Measurements from ENCODE around the gene ADRA1B.

The ADRA1B gene

GRCh38 chr5:159947708-159948358, 31.6 kb downstream of the ADRA1B start:
- H3K9me3 ChIP-seq (ENCODE audit: control insufficient read depth, low read length): no peaks in the 10 kb centered on the region
- no peak overlapping the region for H3K4me3 ChIP-seq (ENCODE audit: insufficient read depth, low read depth, low read length)
- no peak overlapping the region for H3K27ac ChIP-seq (ENCODE audit: insufficient read depth, low read depth, low read length, poor library complexity, severe bottlenecking)
- WGBS, 2 experiments: 92 to 93% methylated on average over 9 of the region's 9 CpGs
- H3K36me3 ChIP-seq (ENCODE audit: control insufficient read depth, insufficient read depth, low read length): no peaks in the 10 kb centered on the region
- no peaks in the 10 kb centered on the region for H3K27me3 ChIP-seq (ENCODE audit: control insufficient read depth, insufficient read depth, low read length, poor library complexity, severe bottlenecking)
- peaks cover 7% of the 10 kb centered on the region for H3K4me1 ChIP-seq (ENCODE audit: control insufficient read depth, insufficient read depth, low read length)

GRCh38 chr5:159951387-159951786, 35.1 kb downstream of the ADRA1B start:
- Histone ChIP-seq H3K4me1 (ENCODE audit: control insufficient read depth, insufficient read depth, low read length) (no peaks in the 10 kb centered on the region), H3K27ac (ENCODE audit: insufficient read depth, low read depth, low read length, poor library complexity, severe bottlenecking) (no peak overlapping the region), H3K36me3 (ENCODE audit: control insufficient read depth, insufficient read depth, low read length) (no peaks in the 10 kb centered on the region), H3K9me3 (ENCODE audit: control insufficient read depth, low read length) (no peaks in the 10 kb centered on the region), H3K27me3 (ENCODE audit: control insufficient read depth, insufficient read depth, low read length, poor library complexity, severe bottlenecking) (no peaks in the 10 kb centered on the region), H3K4me3 (ENCODE audit: insufficient read depth, low read depth, low read length) (no peak overlapping the region)
- WGBS, 2 experiments: 64 to 69% methylated on average over 10 of the region's 10 CpGs

- no peaks in the 10 kb centered on the region for H3K4me1 ChIP-seq (ENCODE audit: control insufficient read depth, insufficient read depth, low read length)
- H3K4me3 ChIP-seq (ENCODE audit: insufficient read depth, low read depth, low read length): no peak overlapping the region
- WGBS, 2 experiments: 88 to 95% methylated on average over 3 of the region's 3 CpGs
- H3K36me3 ChIP-seq (ENCODE audit: control insufficient read depth, insufficient read depth, low read length): no peaks in the 10 kb centered on the region
- no peak overlapping the region for H3K27ac ChIP-seq (ENCODE audit: insufficient read depth, low read depth, low read length, poor library complexity, severe bottlenecking)
- H3K9me3 ChIP-seq (ENCODE audit: control insufficient read depth, low read length): no peaks in the 10 kb centered on the region
- no peaks in the 10 kb centered on the region for H3K27me3 ChIP-seq (ENCODE audit: control insufficient read depth, insufficient read depth, low read length, poor library complexity, severe bottlenecking)
These were observed 35.6 kb downstream of the ADRA1B start for GRCh38 chr5:159951834-159952233.

GRCh38 chr5:159953609-159954008, 37.3 kb downstream of the ADRA1B start:
- Histone ChIP-seq H3K4me1 (ENCODE audit: control insufficient read depth, insufficient read depth, low read length) (no peaks in the 10 kb centered on the region), H3K36me3 (ENCODE audit: control insufficient read depth, insufficient read depth, low read length) (no peaks in the 10 kb centered on the region), H3K27me3 (ENCODE audit: control insufficient read depth, insufficient read depth, low read length, poor library complexity, severe bottlenecking) (no peaks in the 10 kb centered on the region), H3K9me3 (ENCODE audit: control insufficient read depth, low read length) (no peaks in the 10 kb centered on the region), H3K27ac (ENCODE audit: insufficient read depth, low read depth, low read length, poor library complexity, severe bottlenecking) (no peak overlapping the region), H3K4me3 (ENCODE audit: insufficient read depth, low read depth, low read length) (no peak overlapping the region)
- 74 to 92% methylated on average over 2 of the region's 3 CpGs for WGBS, 2 experiments

GRCh38 chr5:159955056-159955624, 38.9 kb downstream of the ADRA1B start:
- H3K9me3 ChIP-seq (ENCODE audit: control insufficient read depth, low read length): no peaks in the 10 kb centered on the region
- 93 to 94% methylated on average over 6 of the region's 6 CpGs for WGBS, 2 experiments
- no peak overlapping the region for H3K4me3 ChIP-seq (ENCODE audit: insufficient read depth, low read depth, low read length)
- H3K27me3 ChIP-seq (ENCODE audit: control insufficient read depth, insufficient read depth, low read length, poor library complexity, severe bottlenecking): no peaks in the 10 kb centered on the region
- no peak overlapping the region for H3K27ac ChIP-seq (ENCODE audit: insufficient read depth, low read depth, low read length, poor library complexity, severe bottlenecking)
- H3K36me3 ChIP-seq (ENCODE audit: control insufficient read depth, insufficient read depth, low read length): no peaks in the 10 kb centered on the region
- H3K4me1 ChIP-seq (ENCODE audit: control insufficient read depth, insufficient read depth, low read length): no peaks in the 10 kb centered on the region

GRCh38 chr5:159956074-159956473, 39.8 kb downstream of the ADRA1B start:
- Histone ChIP-seq H3K36me3 (ENCODE audit: control insufficient read depth, insufficient read depth, low read length) (no peaks in the 10 kb centered on the region), H3K27ac (ENCODE audit: insufficient read depth, low read depth, low read length, poor library complexity, severe bottlenecking) (no peak overlapping the region), H3K27me3 (ENCODE audit: control insufficient read depth, insufficient read depth, low read length, poor library complexity, severe bottlenecking) (no peaks in the 10 kb centered on the region), H3K4me1 (ENCODE audit: control insufficient read depth, insufficient read depth, low read length) (no peaks in the 10 kb centered on the region), H3K9me3 (ENCODE audit: control insufficient read depth, low read length) (no peaks in the 10 kb centered on the region), H3K4me3 (ENCODE audit: insufficient read depth, low read depth, low read length) (no peak overlapping the region)
- WGBS, 2 experiments: 92% methylated on average over 1 of the region's 1 CpG; no CpG with 5 or more reads in 1 of the 2 experiments

GRCh38 chr5:159961176-159962160, 45.2 kb downstream of the ADRA1B start:
- 91 to 95% methylated on average over 8 of the region's 8 CpGs for WGBS, 2 experiments

GRCh38 chr5:159962214-159962613, 45.9 kb downstream of the ADRA1B start:
- no peaks in the 10 kb centered on the region for H3K36me3 ChIP-seq (ENCODE audit: control insufficient read depth, insufficient read depth, low read length)
- H3K27me3 ChIP-seq (ENCODE audit: control insufficient read depth, insufficient read depth, low read length, poor library complexity, severe bottlenecking): peaks cover 3% of the 10 kb centered on the region
- WGBS, 2 experiments: 90 to 94% methylated on average over 4 of the region's 4 CpGs
- H3K27ac ChIP-seq (ENCODE audit: insufficient read depth, low read depth, low read length, poor library complexity, severe bottlenecking): no peak overlapping the region
- H3K4me3 ChIP-seq (ENCODE audit: insufficient read depth, low read depth, low read length): no peak overlapping the region
- H3K4me1 ChIP-seq (ENCODE audit: control insufficient read depth, insufficient read depth, low read length): no peaks in the 10 kb centered on the region
- no peaks in the 10 kb centered on the region for H3K9me3 ChIP-seq (ENCODE audit: control insufficient read depth, low read length)

More at GRCh38 chr5:159961176-159962160, 45.2 kb downstream of the ADRA1B start:
- H3K27me3 ChIP-seq (ENCODE audit: control insufficient read depth, insufficient read depth, low read length, poor library complexity, severe bottlenecking): peaks cover 3% of the 10 kb centered on the region
- no peaks in the 10 kb centered on the region for H3K4me1 ChIP-seq (ENCODE audit: control insufficient read depth, insufficient read depth, low read length)
- no peak overlapping the region for H3K4me3 ChIP-seq (ENCODE audit: insufficient read depth, low read depth, low read length)
- H3K27ac ChIP-seq (ENCODE audit: insufficient read depth, low read depth, low read length, poor library complexity, severe bottlenecking): no peak overlapping the region
- H3K36me3 ChIP-seq (ENCODE audit: control insufficient read depth, insufficient read depth, low read length): no peaks in the 10 kb centered on the region
- H3K9me3 ChIP-seq (ENCODE audit: control insufficient read depth, low read length): no peaks in the 10 kb centered on the region

GRCh38 chr5:159963935-159964334, 47.7 kb downstream of the ADRA1B start:
- WGBS, 2 experiments: 88 to 94% methylated on average over 4 to 6 of the region's 6 CpGs
- no peaks in the 10 kb centered on the region for H3K9me3 ChIP-seq (ENCODE audit: control insufficient read depth, low read length)

More at GRCh38 chr5:159963935-159964334, 47.7 kb downstream of the ADRA1B start:
- Histone ChIP-seq H3K27ac (ENCODE audit: insufficient read depth, low read depth, low read length, poor library complexity, severe bottlenecking) (no peak overlapping the region), H3K36me3 (ENCODE audit: control insufficient read depth, insufficient read depth, low read length) (no peaks in the 10 kb centered on the region), H3K4me3 (ENCODE audit: insufficient read depth, low read depth, low read length) (no peak overlapping the region), H3K4me1 (ENCODE audit: control insufficient read depth, insufficient read depth, low read length) (no peaks in the 10 kb centered on the region), H3K27me3 (ENCODE audit: control insufficient read depth, insufficient read depth, low read length, poor library complexity, severe bottlenecking) (peaks cover 10% of the 10 kb centered on the region)
